Endometrium (tissue), 2 donors: ENCODE measurements around the gene ASB6.

ENCODE experiments used
- FAIRE-seq: peaks from 2 replicates; lab custom pipeline; 2012; peaks lifted over from hg19 to GRCh38; lab: Jason Lieb, UNC
- donor health status: control.
- donor health status: control.

Gene ASB6

GRCh38 chr9:129626079-129626624, 15.8 kb downstream of the ASB6 start, which contains the start of gene NTMT1:
Gene NTMT1 (plus strand): TSS chr9:129626163. CDS start chr9:129632704, 6,541 bp downstream.
- no peak for FAIRE-seq

GRCh38 chr9:129624947-129625346, 17.0 kb downstream of the ASB6 start:
- FAIRE-seq: no peak

GRCh38 chr9:129624168-129624759, 17.7 kb downstream of the ASB6 start:
- FAIRE-seq: no peak

GRCh38 chr9:129623331-129623730, 18.6 kb downstream of the ASB6 start:
- no peak for FAIRE-seq

GRCh38 chr9:129620669-129621295, 21.2 kb downstream of the ASB6 start, which contains the start of gene C9orf50:
Gene C9orf50 (minus strand): TSS chr9:129621101. CDS start chr9:129620574, 527 bp downstream.
- FAIRE-seq: no peak

GRCh38 chr9:129619787-129620668, 21.9 kb downstream of the ASB6 start:
- FAIRE-seq: no peak

GRCh38 chr9:129617167-129617566, 24.8 kb downstream of the ASB6 start:
- no peak for FAIRE-seq

GRCh38 chr9:129615407-129616285, 26.3 kb downstream of the ASB6 start:
- FAIRE-seq: no peak

GRCh38 chr9:129614932-129615331, 27.0 kb downstream of the ASB6 start:
- FAIRE-seq: no peak

GRCh38 chr9:129613520-129614175, 28.3 kb downstream of the ASB6 start:
- FAIRE-seq: no peak

GRCh38 chr9:129612815-129613519, 29.0 kb downstream of the ASB6 start:
- FAIRE-seq: no peak

GRCh38 chr9:129612123-129612522, 29.8 kb downstream of the ASB6 start:
- FAIRE-seq: no peak

- FAIRE-seq: no peak
Observed at GRCh38 chr9:129611307-129611800, 30.6 kb downstream of the ASB6 start.

GRCh38 chr9:129610473-129611306, 31.3 kb downstream of the ASB6 start:
- no peak for FAIRE-seq

- FAIRE-seq: no peak
Observed at GRCh38 chr9:129610213-129610472, 31.8 kb downstream of the ASB6 start.

- FAIRE-seq: no peak
Observed at GRCh38 chr9:129609486-129610212, 32.3 kb downstream of the ASB6 start.

GRCh38 chr9:129608561-129609481, 33.1 kb downstream of the ASB6 start:
- no peak for FAIRE-seq

- FAIRE-seq: no peak
Observed at GRCh38 chr9:129607027-129607387, 34.9 kb downstream of the ASB6 start.
